H9 (cell line): ENCODE measurements around the gene FBXL16. TPM values are rescaled to one million over a fixed set of nuclear protein-coding genes. Genes with fewer than 3 reads are reported as not detected.

Experiments used
- DNase-seq: peaks from one replicate; pipeline ENCODE4 v3.0.0-alpha.2; 2017
- H2AFZ ChIP-seq: one replicate; pipeline ENCODE4 v1.6.1; 2013; ENCODE audit warnings: mild to moderate bottlenecking, low read length, control low read depth, moderate library complexity
- H2AK5ac ChIP-seq: 2 replicates; pipeline ENCODE4 v1.6.1; 2013; ENCODE audit warnings: low read length, control low read depth, mixed read lengths; ENCODE audit not compliant: insufficient read length
- H2BK120ac ChIP-seq: one replicate; pipeline ENCODE4 v1.6.1; 2013; ENCODE audit warnings: low read depth, mild to moderate bottlenecking, low read length, control low read depth, inconsistent platforms; ENCODE audit not compliant: poor library complexity, severe bottlenecking
- H2BK12ac ChIP-seq: 2 replicates; pipeline ENCODE4 v1.6.1; 2013; ENCODE audit warnings: low read length, control low read depth, mixed read lengths, low read depth; ENCODE audit not compliant: insufficient read length
- H2BK15ac ChIP-seq: 2 replicates; pipeline ENCODE4 v1.6.1; 2013; ENCODE audit warnings: low read depth, low read length, control low read depth
- H2BK20ac ChIP-seq: one replicate; pipeline ENCODE4 v1.6.1; 2013; ENCODE audit warnings: low read depth, mild to moderate bottlenecking, low read length, control low read depth, inconsistent platforms; ENCODE audit not compliant: poor library complexity, severe bottlenecking
- H2BK5ac ChIP-seq: 2 replicates; pipeline ENCODE4 v1.6.1; 2013; ENCODE audit warnings: low read length, control low read depth, mixed read lengths; ENCODE audit not compliant: insufficient read length
- H3K14ac ChIP-seq: 2 replicates; pipeline ENCODE4 v1.6.1; 2013; ENCODE audit warnings: low read length, control low read depth; ENCODE audit not compliant: insufficient read depth
- H3K18ac ChIP-seq: 2 replicates; pipeline ENCODE4 v1.6.1; 2013; ENCODE audit warnings: low read depth, mild to moderate bottlenecking, mixed read lengths, low read length, control low read depth; ENCODE audit not compliant: insufficient read length
- H3K23ac ChIP-seq: 2 replicates; pipeline ENCODE4 v1.6.1; 2013; ENCODE audit warnings: low read length, control low read depth, mixed read lengths, low read depth; ENCODE audit not compliant: insufficient read length
- H3K23me2 ChIP-seq: 2 replicates; pipeline ENCODE4 v1.6.1; 2013; ENCODE audit warnings: low read depth, mild to moderate bottlenecking, mixed read lengths, low read length, control low read depth; ENCODE audit not compliant: insufficient read length, poor library complexity, severe bottlenecking
- H3K27ac ChIP-seq: 2 replicates; pipeline ENCODE4 v1.5.1; 2013; ENCODE audit warnings: low read length, control low read depth, mixed read lengths, low read depth; ENCODE audit not compliant: insufficient read length
- H3K27me3 ChIP-seq: 2 replicates; pipeline ENCODE4 v1.6.1; 2013; ENCODE audit warnings: low read length, control low read depth, inconsistent platforms; ENCODE audit not compliant: insufficient read depth
- H3K4ac ChIP-seq: 2 replicates; pipeline ENCODE4 v1.6.1; 2013; ENCODE audit warnings: low read depth, mild to moderate bottlenecking, control low read depth, inconsistent platforms, low read length, moderate library complexity
- H3K4me1 ChIP-seq: 2 replicates; pipeline ENCODE4 v1.6.1; 2013; ENCODE audit warnings: low read length, control low read depth, inconsistent platforms; ENCODE audit not compliant: insufficient read depth
- H3K4me2 ChIP-seq: 2 replicates; pipeline ENCODE4 v1.6.1; 2013; ENCODE audit warnings: low read length, control low read depth, mixed read lengths; ENCODE audit not compliant: insufficient read length, insufficient read depth
- H3K56ac ChIP-seq: 2 replicates; pipeline ENCODE4 v1.6.1; 2013; ENCODE audit warnings: low read depth, mild to moderate bottlenecking, mixed read lengths, low read length, control low read depth; ENCODE audit not compliant: insufficient read length
- H3K79me1 ChIP-seq: 2 replicates; pipeline ENCODE4 v1.6.1; 2013; ENCODE audit warnings: low read depth, mild to moderate bottlenecking, moderate library complexity, low read length, control low read depth, inconsistent platforms; ENCODE audit not compliant: insufficient read depth, poor library complexity, severe bottlenecking
- H3K79me2 ChIP-seq: 2 replicates; pipeline ENCODE4 v1.6.1; 2013; ENCODE audit warnings: low read length, control low read depth, inconsistent platforms; ENCODE audit not compliant: insufficient read depth
- H3K9ac ChIP-seq: 2 replicates; pipeline ENCODE4 v1.6.1; 2013; ENCODE audit warnings: low read length, control low read depth, mixed read lengths; ENCODE audit not compliant: insufficient read length; ENCODE audit errors: extremely low read depth
- H3K9me3 ChIP-seq: one replicate; pipeline ENCODE4 v1.6.1; 2013; ENCODE audit warnings: low read depth, low read length, inconsistent platforms; ENCODE audit not compliant: control insufficient read depth
- H3T11ph ChIP-seq: one replicate; pipeline ENCODE4 v1.6.1; 2013; ENCODE audit warnings: mild to moderate bottlenecking, low read length, control low read depth, inconsistent platforms
- H4K20me1 ChIP-seq: one replicate; pipeline ENCODE4 v1.6.1; 2013; ENCODE audit not compliant: control insufficient read depth, insufficient read length, insufficient read depth
- H4K5ac ChIP-seq: 2 replicates; pipeline ENCODE4 v1.6.1; 2013; ENCODE audit warnings: low read depth, mild to moderate bottlenecking, mixed read lengths, low read length, control low read depth; ENCODE audit not compliant: insufficient read length
- H4K8ac ChIP-seq: replicated peaks from 2 replicates; pipeline ENCODE4 v1.6.1; 2013; ENCODE audit warnings: low read length, control low read depth, mixed read lengths, low read depth; ENCODE audit not compliant: insufficient read length
- H4K91ac ChIP-seq: 2 replicates; pipeline ENCODE4 v1.6.1; 2013; ENCODE audit warnings: low read depth, mild to moderate bottlenecking, moderate library complexity, mixed read lengths, low read length, control low read depth; ENCODE audit not compliant: insufficient read length
- H3K27ac Mint-ChIP-seq, 3 experiments: 2 replicates in 2 of 3; 3 replicates in 1 of 3; pipeline ENCODE4 v1.8.0; 2020 to 2021; ENCODE audit warnings: mixed read lengths in 3 of 3, mild to moderate bottlenecking in 1 of 3, moderate library complexity in 1 of 3
- H3K27me3 Mint-ChIP-seq: 2 replicates; pipeline ENCODE4 v1.8.0; 2021; ENCODE audit warnings: low read depth, mild to moderate bottlenecking, moderate library complexity, mixed read lengths
- H3K36me3 Mint-ChIP-seq, 3 experiments: 2 replicates in 2 of 3; 3 replicates in 1 of 3; pipeline ENCODE4 v1.8.0; 2020 to 2021; ENCODE audit warnings: low read depth in 3 of 3, mixed read lengths in 3 of 3; ENCODE audit not compliant: insufficient read depth in 1 of 3
- H3K4me1 Mint-ChIP-seq, 2 experiments: 2 replicates each; pipeline ENCODE4 v1.8.0; 2020; ENCODE audit warnings: mixed read lengths in 2 of 2
- H3K4me3 Mint-ChIP-seq, 2 experiments: 2 replicates in 1 of 2; 3 replicates in 1 of 2; pipeline ENCODE4 v1.8.0; 2020 to 2021; ENCODE audit warnings: mild to moderate bottlenecking in 2 of 2, mixed read lengths in 2 of 2, moderate library complexity in 1 of 2
- H3K9me3 Mint-ChIP-seq, 2 experiments: 2 replicates in 1 of 2; 3 replicates in 1 of 2; pipeline ENCODE4 v1.8.0; 2020; ENCODE audit warnings: mild to moderate bottlenecking in 2 of 2, mixed read lengths in 2 of 2, moderate library complexity in 1 of 2
- CTCF ChIP-seq: fragments of 200-600 bp; sonication (generic); conservative IDR thresholded peaks from 3 replicates; pipeline ENCODE4 v1.8.0; 2021; ENCODE audit warnings: antibody characterized with exemption, mild to moderate bottlenecking
- WGBS: extraction: QIAGEN DNeasy Blood & Tissue Kit; methylation state at CpG from one replicate; pipeline ENCODE4 v1.1.7; 2013; ENCODE audit warnings: missing lambda C conversion rate, low lambda C conversion rate, mixed read lengths; ENCODE audit not compliant: insufficient read length; ENCODE audit errors: extremely low coverage; 5-methylcytosine and 5-hydroxymethylcytosine counted together
- total RNA-seq: library from RNA; stranded (reverse); gene quantifications from 2 replicates; pipeline ENCODE4 v1.2.1, GENCODE V29; 2021

FBXL16 gene
- total RNA-seq, 1 experiment from 2014 or later = 9.6 TPM

DNA sequence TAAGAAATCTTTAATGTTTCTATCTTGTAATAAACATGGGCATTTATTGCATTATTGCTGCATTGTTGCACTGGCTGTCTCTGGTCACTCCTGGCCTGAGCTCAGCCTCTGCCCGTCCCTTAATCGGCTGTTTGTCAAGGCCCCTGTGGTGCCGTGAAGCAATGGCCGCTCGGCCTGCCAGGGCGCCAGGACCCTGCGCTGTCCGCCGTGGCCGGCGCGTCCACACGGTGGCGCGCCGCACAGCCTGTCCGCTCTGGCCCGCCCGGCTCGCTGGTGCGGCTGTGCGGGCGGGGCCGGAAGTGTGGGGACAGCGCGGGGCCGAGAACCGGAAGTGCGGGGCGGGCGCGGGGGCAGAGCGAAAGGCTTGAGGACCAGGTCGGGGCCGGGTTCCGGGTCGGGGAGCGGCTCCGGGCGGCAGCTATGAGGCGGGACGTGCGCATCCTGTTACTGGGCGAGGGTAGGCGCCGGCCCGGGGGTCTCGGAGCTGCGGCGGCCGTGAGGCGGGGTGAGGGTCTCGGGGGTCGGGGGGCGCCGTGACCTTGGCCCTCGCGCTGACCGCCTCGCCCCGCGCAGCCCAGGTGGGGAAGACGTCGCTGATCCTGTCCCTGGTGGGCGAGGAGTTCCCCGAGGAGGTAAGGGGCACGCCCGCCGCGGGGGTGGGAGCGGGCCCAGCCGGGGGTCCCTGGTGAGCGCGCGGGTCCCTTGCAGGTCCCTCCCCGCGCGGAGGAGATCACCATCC, 37.7 kb downstream of the FBXL16 start, which contains the start of gene RHOT2:
Gene RHOT2 (plus strand): TSS at position 353 of the 739 bp plus-strand sequence. CDS start 68 bp downstream, at position 421.
- Histone ChIP-seq H3K79me2 (no peaks in the 10 kb centered on the region; the same call in 1 of the 2 replicates), H2AK5ac (no peak within 1 kb of the TSS), H3K18ac (no peak within 1 kb of the TSS), H3K27me3 (no peaks in the 10 kb centered on the region), H2BK120ac (no peak within 1 kb of the TSS), H3T11ph (no peak within 1 kb of the TSS), H2BK5ac (no peak within 1 kb of the TSS), H3K4ac (no peak within 1 kb of the TSS), H4K5ac (no peak within 1 kb of the TSS), H3K23ac (no peak within 1 kb of the TSS), H3K9ac (peak within 1 kb of the TSS; percentile 56), H3K4me2 (peak within 1 kb of the TSS; percentile 18), H3K27ac (no peak within 1 kb of the TSS), H3K23me2 (no peaks in the 10 kb centered on the region), H3K4me1 (no peaks in the 10 kb centered on the region), H2AFZ (no peak within 1 kb of the TSS), H4K20me1 (no peaks in the 10 kb centered on the region), H3K79me1 (no peaks in the 10 kb centered on the region), H2BK12ac (no peak within 1 kb of the TSS), H3K56ac (no peak within 1 kb of the TSS), H2BK20ac (no peak within 1 kb of the TSS), H3K9me3 (no peaks in the 10 kb centered on the region), H4K91ac (no peak within 1 kb of the TSS), H2BK15ac (no peak within 1 kb of the TSS), H3K14ac (peak within 1 kb of the TSS; percentile 61), H4K8ac (no peak within 1 kb of the TSS)
- TF ChIP-seq CTCF = peak; percentile 88
- no peaks in the 10 kb centered on the region for H3K9me3 Mint-ChIP-seq
- no peaks in the 10 kb centered on the region for H3K27me3 Mint-ChIP-seq
- peak within 1 kb of the TSS in 1 of 3 experiments; percentile 72; a peak in 3 of 7 replicates for H3K27ac Mint-ChIP-seq
- peak within 1 kb of the TSS; percentile 77 to 82 for H3K4me3 Mint-ChIP-seq
- peaks cover 2% of the 10 kb centered on the region in 2 experiments; a peak in 3 of 4 replicates for H3K4me1 Mint-ChIP-seq
- DNase-seq = peak; percentile 93
- no CpG with 5 or more reads among the region's 78 CpGs for WGBS
- H3K36me3 Mint-ChIP-seq = peaks cover 11 to 30% (median 26%) of the 10 kb centered on the region in 3 experiments; a peak in 6 of 7 replicates
